Activated CD4-positive, alpha-beta T cell treated with anti-CD3 and anti-CD28 coated beads, Interleukin-10, Interleukin-2, amounts not matched to agents 100 ng/mL and 50 ng/mL, durations not matched to agents 16 hours and 8 hours (primary cell): ENCODE results near the gene LPAR5.

Source experiments
- DNase-seq: peaks from one replicate; pipeline ENCODE4 v3.0.0-alpha.2; 2020

LPAR5 gene

DNA sequence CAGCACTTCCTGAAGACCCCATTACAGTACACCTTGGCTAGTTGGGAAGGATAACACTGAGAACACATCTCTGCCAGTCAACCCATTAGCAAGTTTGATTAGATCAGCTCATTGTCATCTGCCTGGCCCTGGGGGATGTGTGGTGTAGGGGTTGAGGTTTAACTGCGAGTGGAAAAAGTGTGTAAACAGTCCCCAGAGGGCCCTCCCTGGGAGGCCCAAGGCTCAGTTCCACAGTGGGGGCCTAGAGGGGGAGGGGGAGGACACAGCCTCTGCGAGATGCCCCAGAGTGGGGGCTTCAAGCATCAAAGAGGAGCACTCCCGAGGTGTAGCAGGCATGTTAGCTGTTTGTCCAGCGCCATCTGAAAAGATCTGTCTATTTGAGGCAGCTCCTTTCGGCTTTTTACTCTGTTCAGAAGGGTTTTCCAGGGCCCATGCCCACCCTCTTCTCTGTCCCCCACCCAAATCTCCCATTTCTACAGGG lies 344 bp downstream of the LPAR5 start:
- peak; percentile 63 for DNase-seq

- peak; percentile 68 for DNase-seq
Measured at GRCh38 chr12:6632026-6632983, 3.5 kb downstream of the LPAR5 start.

DNA sequence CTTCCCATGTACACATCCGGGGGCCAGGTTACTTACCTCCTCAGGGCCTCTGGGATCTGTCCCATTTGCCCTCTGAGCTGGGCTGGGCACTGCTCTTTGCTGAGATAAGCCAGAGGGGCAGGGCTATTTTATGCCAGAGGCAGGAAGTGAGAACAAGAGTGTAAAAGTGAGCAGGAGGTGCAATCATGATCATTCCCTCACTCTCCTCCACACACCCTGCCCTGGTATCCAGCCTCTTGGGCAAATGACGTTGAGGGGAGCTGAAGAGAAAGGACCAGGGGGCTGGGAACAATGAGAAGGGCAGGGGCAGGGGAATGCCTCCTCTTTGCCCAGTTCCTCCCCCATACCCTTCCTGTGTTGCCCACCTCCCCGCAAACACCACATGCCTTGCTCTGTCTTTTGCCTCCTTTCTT lies 4.2 kb downstream of the LPAR5 start:
- DNase-seq = peak; percentile 21

- no peak for DNase-seq
Measured at GRCh38 chr12:6630736-6631135, 5.0 kb downstream of the LPAR5 start.

DNA sequence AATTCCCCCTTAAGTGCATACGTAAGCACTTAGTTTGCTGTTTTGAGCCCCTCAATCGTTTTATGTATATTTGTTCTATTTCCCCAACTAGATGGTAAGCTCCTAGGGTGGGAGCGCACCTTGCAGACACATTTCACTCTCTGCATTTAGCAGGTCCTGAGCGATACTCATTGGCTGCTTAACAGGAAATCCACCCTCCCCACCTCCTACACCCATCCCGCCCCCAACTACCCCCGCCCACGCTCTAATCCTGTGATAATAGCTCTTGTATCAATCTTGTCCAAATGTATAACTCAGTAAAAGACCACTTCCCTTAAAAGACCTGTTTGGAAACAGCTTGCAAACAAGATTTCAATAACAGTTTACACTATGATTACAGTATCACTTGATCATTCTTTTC lies 8.1 kb downstream of the LPAR5 start:
- peak; percentile 52 for DNase-seq

DNA sequence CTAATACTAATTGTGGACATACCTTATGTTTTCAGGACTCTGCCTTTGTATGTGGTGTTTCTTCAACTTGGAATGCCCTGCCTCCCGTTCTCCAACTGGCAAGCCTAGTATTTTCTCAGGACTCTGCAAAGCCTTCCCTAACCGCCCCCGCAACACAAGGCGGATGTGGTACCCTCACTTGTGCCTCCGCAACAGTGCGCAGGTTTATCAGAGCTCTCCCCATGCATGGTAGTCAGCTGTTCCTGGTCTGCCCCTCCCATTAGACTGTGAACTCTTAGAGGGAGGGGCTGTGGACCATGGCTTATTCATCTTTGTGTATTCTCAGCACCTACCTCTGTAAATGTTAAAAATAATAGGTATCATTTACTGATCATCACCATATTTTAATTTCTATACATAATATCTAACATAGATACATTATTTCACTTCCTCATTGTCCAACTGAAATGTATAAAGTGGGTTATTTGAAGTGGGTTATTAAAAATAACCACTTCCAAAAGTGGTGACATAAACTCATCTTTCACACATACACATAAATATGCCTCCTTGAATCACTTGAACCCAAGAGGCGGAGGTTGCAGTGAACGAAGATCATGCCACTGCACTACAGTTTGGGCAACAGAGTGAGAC lies 9.0 kb downstream of the LPAR5 start:
- no peak for DNase-seq

DNA sequence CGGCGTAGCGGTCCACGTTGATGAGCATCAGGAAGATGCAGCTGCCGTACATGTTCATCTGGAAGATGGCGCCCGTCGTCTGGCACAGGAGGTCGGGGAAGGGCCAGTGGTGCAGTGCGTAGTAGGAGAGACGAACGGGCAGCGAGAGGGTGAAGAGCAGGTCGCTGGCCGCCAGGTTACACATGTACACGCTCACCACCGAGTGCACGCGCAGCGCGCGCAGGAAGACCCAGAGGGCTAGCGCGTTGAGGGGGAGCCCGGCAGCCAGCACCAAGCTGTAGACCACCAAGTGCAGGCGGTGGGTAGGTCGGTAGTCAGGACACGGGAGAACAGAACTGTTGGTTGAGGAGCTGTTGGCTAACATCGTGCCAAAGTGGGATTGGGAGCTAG lies 14.9 kb downstream of the LPAR5 start:
- DNase-seq = no peak

GRCh38 chr12:6620137-6620884 lies 15.4 kb downstream of the LPAR5 start:
- peak; percentile 51 for DNase-seq

DNA sequence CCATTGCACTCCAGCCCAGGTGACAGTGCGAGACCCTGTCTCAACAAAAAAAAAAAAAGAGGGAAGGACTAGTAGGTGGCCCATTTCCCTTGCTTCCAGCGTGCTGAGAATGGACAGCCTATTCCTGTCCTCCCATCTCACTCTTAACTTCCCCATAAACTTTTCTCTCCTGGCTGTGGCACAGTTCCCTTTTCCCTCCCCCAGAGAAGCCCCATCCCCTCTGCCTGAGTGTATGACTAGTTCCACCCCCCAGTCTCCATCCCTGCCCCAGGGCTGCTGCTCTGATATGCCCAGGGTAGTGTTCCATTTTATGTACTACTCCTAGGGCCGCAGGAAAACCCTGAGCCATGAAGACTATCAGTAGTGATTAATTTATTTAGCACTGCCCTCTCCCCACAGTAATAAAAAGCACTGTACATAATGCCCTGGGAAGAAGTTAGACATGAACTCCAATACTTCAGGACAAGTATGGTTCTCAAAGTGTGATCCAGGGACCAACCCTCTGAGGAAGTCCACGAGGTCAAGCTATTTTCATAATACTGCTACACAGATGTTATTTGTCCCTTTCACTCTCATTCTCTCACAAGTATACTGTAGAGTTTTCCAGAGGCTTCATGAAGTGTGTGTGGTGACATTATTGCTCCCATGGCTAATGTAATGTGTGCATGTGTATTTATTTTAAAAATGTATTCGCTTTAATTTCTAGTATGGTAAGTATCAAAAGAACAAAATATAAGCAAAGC lies 17.1 kb downstream of the LPAR5 start:
- no peak for DNase-seq

- no peak for DNase-seq
Measured at GRCh38 chr12:6615802-6616201, 20.0 kb downstream of the LPAR5 start.

GRCh38 chr12:6614513-6615172 lies 21.1 kb downstream of the LPAR5 start:
- no peak for DNase-seq

DNA sequence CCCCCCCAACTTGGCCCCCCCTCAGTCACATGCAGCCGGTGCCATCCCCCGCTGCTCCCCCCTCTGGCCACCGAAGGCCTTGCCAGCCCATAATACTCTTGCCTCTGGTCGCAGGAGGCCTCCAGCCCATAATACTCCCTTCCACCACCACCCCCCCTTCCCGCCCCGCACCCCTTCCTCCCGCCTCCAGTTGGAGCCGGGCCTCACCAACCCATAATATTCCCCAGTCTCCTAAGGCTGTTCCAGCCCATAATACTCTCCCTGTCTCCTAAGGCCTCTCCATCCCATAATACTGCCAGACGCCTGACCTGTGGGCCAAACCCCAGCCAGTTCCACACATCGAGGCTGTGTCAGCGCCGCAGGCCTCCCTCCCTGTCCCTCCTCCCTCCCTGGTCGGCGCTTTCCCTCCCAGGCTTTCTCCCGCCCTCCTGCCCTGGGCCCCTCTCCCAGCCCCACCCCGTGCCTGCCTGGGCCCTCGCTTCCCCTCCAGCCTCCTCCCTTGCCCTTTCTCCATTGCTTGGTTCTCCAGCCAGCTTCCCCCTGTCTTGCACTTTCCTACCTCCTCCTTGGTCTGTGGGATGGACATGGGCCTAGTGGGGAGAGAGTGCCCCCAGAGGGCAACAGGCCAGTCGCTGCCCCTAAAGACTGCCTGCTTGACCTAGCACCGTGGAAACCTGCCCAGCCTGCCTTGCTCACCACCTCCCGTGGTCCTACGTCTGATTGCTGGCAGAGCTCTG lies 21.8 kb downstream of the LPAR5 start:
- peak; percentile 38 for DNase-seq

GRCh38 chr12:6613015-6613775 lies 22.6 kb downstream of the LPAR5 start:
- peak; percentile 35 for DNase-seq

GRCh38 chr12:6612652-6613014 lies 23.1 kb downstream of the LPAR5 start:
- DNase-seq = no peak

- DNase-seq = peak; percentile 23
Measured at GRCh38 chr12:6612247-6612646, 23.5 kb downstream of the LPAR5 start.

- DNase-seq = no peak
Measured at GRCh38 chr12:6608592-6609281, 27.0 kb downstream of the LPAR5 start.

- DNase-seq = peak; percentile 78
Measured at GRCh38 chr12:6607751-6608591, 27.8 kb downstream of the LPAR5 start.

DNA sequence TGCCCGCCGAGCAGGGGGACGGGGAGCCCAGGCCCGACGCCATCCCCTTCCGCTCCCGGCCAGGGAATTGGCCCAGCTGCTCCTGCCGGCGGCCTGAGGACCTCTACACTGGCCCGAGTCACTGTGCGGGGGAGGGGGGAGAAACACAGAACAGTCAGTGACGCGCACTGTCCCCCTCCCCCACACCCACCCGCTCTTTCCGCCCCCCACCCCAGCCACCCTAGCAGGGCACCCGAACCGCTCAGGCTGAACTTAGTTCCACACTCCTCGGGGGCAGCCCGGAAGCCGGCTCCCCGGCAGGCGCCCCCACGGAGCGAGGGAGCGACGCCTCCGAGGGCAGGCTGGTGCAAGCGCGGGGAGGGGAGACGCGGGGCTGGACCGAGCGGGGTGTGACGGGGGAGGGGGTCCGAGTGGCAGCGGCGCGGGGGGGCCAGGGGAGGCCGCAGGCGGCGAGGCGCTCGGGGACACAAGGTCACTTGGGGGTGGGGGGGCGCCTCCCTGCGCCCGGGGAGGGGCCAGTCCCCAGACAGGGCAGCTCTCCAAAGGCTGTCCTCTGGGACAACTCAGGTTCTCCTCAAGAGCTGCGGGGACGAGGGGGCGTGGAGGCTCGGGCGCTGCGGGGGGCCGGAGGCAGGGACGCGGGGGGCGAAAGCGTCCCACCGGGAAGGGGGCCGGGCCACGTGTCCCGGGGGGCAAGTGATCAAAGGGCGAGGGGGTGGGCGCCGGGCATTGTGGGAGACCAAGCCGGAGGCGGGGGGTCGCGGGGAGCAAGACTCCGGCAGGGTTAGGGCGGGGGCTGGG lies 29.2 kb downstream of the LPAR5 start:
- peak; percentile 50 for DNase-seq
